ENCODE results near the gene RPS21. TPM values are rescaled to one million over a fixed set of nuclear protein-coding genes. Genes with fewer than 3 reads are reported as not detected.

The RPS21 gene
- total RNA-seq, 4 donors from 2014 or later = 1,664 to 5,734 (median 2,155) TPM

DNA sequence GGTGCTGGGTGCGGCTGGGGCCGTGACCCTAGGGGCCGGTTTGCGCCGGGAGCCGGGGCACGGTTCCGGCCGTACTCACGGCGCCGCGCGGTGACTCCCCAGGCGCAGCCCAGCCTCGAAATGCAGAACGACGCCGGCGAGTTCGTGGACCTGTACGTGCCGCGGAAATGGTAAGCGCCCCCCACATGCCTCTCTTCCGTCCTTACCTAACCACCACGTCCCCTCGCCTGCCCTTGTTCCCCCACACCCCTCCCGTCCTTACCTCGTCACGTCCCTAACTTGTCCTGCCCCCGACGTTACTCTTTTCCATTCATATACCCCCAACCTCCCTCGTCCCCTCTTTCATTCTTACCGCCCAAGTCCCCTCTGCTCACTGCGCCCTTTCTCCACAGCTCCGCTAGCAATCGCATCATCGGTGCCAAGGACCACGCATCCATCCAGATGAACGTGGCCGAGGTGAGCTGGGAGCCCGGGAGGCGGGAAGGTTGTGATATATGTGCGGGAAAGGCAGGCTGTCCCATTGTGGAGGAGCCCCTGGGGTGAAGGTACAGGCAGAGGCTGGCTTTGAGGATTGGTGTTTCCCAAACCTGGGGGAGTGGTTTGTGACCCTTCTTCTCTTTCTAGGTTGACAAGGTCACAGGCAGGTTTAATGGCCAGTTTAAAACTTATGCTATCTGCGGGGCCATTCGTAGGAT, 463 bp downstream of the RPS21 start:
- intact Hi-C loops (cut with DNase I; ENCODE audit: low total_unique reads) = no loop called here
- WGBS, 2 donors = 4 to 5% methylated on average over 36 to 38 of the region's 47 CpGs
- TF ChIP-seq CTCF (IDR thresholded peaks at IDR 0.05) = no peak
- TF ChIP-seq POLR2A (IDR thresholded peaks at IDR 0.05) = no peak

GRCh38 chr20:62387933-62388635, 1.2 kb downstream of the RPS21 start:
- intact Hi-C loops (cut with DNase I; ENCODE audit: low total_unique reads) = no loop called here
- 61 to 72% methylated on average over 20 of the region's 20 CpGs for WGBS, 2 donors
- TF ChIP-seq POLR2A (IDR thresholded peaks at IDR 0.05) (no peak), CTCF (IDR thresholded peaks at IDR 0.05) (no peak)
- no peak for DNase-seq (ENCODE audit: low spot score in 2 of 2)
- H3K4me3 ChIP-seq (ENCODE audit: low read depth, poor library complexity, severe bottlenecking) = peak overlapping the region; percentile 69

More for the DNA sequence above, 463 bp downstream of the RPS21 start:
- peak overlapping the region; percentile 69 for H3K4me3 ChIP-seq (ENCODE audit: low read depth, poor library complexity, severe bottlenecking)
- DNase-seq (ENCODE audit: low spot score in 2 of 2) = no peak

- intact Hi-C loops (cut with DNase I; ENCODE audit: low total_unique reads) = no loop called here
- no peak for TF ChIP-seq POLR2A (IDR thresholded peaks at IDR 0.05)
- TF ChIP-seq CTCF (IDR thresholded peaks at IDR 0.05) = no peak
- no peak overlapping the region for H3K4me3 ChIP-seq (ENCODE audit: low read depth, poor library complexity, severe bottlenecking)
- 71 to 79% methylated on average over 11 of the region's 11 CpGs for WGBS, 2 donors
- no peak for DNase-seq (ENCODE audit: low spot score in 2 of 2)
Measured at GRCh38 chr20:62388839-62389600, 2.1 kb downstream of the RPS21 start.

DNA sequence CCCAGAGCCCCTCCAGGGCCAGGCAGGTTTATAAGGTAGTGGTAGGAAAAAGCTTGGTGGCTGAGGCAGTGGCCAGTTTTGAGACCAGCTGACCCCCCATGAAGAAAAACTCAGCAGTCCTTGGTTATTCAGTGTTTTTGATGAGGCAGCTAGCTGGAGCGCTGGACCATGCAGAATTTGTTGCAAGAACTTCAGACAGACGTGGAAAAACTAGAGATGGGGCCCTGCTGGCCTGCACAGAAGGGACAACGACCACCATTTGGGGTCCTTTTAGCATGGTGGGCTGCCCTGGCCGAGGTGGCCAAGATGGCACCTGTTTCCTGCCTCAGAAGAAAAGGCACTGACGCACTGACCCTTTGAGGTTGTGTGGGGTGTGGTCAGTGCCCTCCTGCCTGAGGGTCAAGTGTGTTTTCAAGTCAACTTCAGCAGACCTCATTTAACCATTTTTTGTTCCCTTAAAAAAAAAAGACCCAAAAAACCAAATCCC, 2.7 kb downstream of the RPS21 start:
- H3K4me3 ChIP-seq (ENCODE audit: low read depth, poor library complexity, severe bottlenecking) = no peak overlapping the region
- intact Hi-C loops (cut with DNase I; ENCODE audit: low total_unique reads) = no loop called here
- no peak for DNase-seq (ENCODE audit: low spot score in 2 of 2)
- TF ChIP-seq POLR2A (IDR thresholded peaks at IDR 0.05) (no peak), CTCF (IDR thresholded peaks at IDR 0.05) (no peak)
- WGBS, 2 donors = 82 to 87% methylated on average over 5 of the region's 5 CpGs

GRCh38 chr20:62390317-62391164, 3.6 kb downstream of the RPS21 start:
- intact Hi-C loops (cut with DNase I; ENCODE audit: low total_unique reads) = no loop called here
- 77 to 81% methylated on average over 29 of the region's 29 CpGs for WGBS, 2 donors
- no peak for DNase-seq (ENCODE audit: low spot score in 2 of 2)
- H3K4me3 ChIP-seq (ENCODE audit: low read depth, poor library complexity, severe bottlenecking) = no peak overlapping the region
- TF ChIP-seq CTCF (IDR thresholded peaks at IDR 0.05) (no peak), POLR2A (IDR thresholded peaks at IDR 0.05) (no peak)

Measured in lower leg skin (tissue), 4 donors.